Progenitor cell of endocrine pancreas (in vitro differentiated cells): ENCODE measurements around the gene SUCLG1. TPM values are rescaled to one million over a fixed set of nuclear protein-coding genes. Genes with fewer than 3 reads are reported as not detected.

Experiments used
- DNase-seq: peaks from one replicate; pipeline ENCODE4 v3.0.0; 2021; ENCODE audit warnings: low spot score; ENCODE audit not compliant: unreplicated experiment
- H3K27ac Mint-ChIP-seq: 2 replicates; pipeline ENCODE4 v1.8.0; 2021; ENCODE audit warnings: mild to moderate bottlenecking, moderate library complexity, mixed read lengths
- H3K27me3 Mint-ChIP-seq: 2 replicates; pipeline ENCODE4 v1.8.0; 2021; ENCODE audit warnings: mixed read lengths
- H3K36me3 Mint-ChIP-seq: 2 replicates; pipeline ENCODE4 v1.8.0; 2022; ENCODE audit warnings: mixed read lengths; ENCODE audit not compliant: insufficient read depth
- H3K4me1 Mint-ChIP-seq: 2 replicates; pipeline ENCODE4 v1.8.0; 2021; ENCODE audit warnings: low read depth, mixed read lengths
- H3K4me3 Mint-ChIP-seq: 2 replicates; pipeline ENCODE4 v1.8.0; 2021; ENCODE audit warnings: low read depth, mild to moderate bottlenecking, moderate library complexity, mixed read lengths
- H3K9me3 Mint-ChIP-seq: 2 replicates; pipeline ENCODE4 v1.8.0; 2021; ENCODE audit warnings: low read depth, mixed read lengths
- total RNA-seq: library from RNA; stranded (reverse); gene quantifications from 2 replicates; pipeline ENCODE4 v1.2.1, GENCODE V29; 2021
- TF ChIP-seq, protein P1 (sequence below): fragments of 200-600 bp; sonication (generic); IDR thresholded peaks from one replicate; pipeline ENCODE4 v1.5.0; 2021; ENCODE audit warnings: antibody characterized with exemption, mild to moderate bottlenecking; ENCODE audit not compliant: unreplicated experiment

The SUCLG1 gene
- total RNA-seq, 1 donor from 2014 or later: 85.0 TPM

DNA sequence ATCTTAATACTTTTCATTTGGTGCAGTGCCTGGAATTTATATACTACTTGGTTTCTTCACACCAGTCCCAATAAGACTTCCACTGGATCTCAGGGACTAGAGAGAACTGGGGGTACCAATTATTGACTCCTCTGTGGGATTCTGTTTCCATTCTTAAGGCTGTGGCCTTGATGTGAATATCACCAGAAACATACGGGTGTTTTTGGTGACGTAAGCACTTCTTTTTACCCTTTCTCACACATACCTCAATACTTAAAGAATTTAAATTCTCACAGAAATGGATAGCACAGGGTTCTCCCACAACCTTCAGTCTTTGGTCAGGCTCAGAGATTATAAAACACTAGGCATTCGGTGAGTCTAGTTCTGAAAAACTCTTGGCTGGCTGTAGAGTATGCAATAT, 84.1 kb downstream of the SUCLG1 start:
- Mint-ChIP-seq H3K36me3 (no peaks in the 10 kb centered on the region), H3K4me3 (no peak overlapping the region), H3K27ac (no peak overlapping the region)

DNA sequence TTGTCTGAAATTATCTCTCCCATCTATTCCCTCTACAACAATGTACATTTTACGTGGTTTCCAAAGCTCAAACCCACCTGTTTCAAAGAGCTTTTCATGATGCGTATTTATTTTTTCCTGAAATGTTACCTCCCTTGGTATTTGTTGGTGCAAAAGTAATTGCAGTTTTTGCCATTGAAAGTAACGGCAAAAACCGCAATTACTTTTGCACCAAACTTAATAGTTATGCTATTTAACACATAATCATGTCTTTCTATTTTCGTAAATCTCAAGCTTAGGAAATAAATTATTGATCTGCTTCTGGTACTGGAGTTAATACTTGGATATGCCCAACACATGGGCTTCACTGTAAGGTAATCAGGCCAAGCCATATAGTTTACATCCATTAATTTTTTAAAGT, 85.2 kb downstream of the SUCLG1 start:
- Mint-ChIP-seq H3K36me3 (no peaks in the 10 kb centered on the region), H3K27me3 (no peaks in the 10 kb centered on the region), H3K4me1 (peaks cover 2% of the 10 kb centered on the region), H3K9me3 (no peaks in the 10 kb centered on the region), H3K27ac (no peak overlapping the region), H3K4me3 (no peak overlapping the region)
- TF ChIP-seq, protein P1, sequence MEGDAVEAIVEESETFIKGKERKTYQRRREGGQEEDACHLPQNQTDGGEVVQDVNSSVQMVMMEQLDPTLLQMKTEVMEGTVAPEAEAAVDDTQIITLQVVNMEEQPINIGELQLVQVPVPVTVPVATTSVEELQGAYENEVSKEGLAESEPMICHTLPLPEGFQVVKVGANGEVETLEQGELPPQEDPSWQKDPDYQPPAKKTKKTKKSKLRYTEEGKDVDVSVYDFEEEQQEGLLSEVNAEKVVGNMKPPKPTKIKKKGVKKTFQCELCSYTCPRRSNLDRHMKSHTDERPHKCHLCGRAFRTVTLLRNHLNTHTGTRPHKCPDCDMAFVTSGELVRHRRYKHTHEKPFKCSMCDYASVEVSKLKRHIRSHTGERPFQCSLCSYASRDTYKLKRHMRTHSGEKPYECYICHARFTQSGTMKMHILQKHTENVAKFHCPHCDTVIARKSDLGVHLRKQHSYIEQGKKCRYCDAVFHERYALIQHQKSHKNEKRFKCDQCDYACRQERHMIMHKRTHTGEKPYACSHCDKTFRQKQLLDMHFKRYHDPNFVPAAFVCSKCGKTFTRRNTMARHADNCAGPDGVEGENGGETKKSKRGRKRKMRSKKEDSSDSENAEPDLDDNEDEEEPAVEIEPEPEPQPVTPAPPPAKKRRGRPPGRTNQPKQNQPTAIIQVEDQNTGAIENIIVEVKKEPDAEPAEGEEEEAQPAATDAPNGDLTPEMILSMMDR: no peak
- DNase-seq: no peak

More for the DNA sequence above, 84.1 kb downstream of the SUCLG1 start:
- DNase-seq: no peak
- Mint-ChIP-seq H3K4me1 (peaks cover 2% of the 10 kb centered on the region), H3K27me3 (no peaks in the 10 kb centered on the region), H3K9me3 (no peaks in the 10 kb centered on the region)
- TF ChIP-seq, protein P1: no peak

Other genes starting within 250 kb of the SUCLG1 start
- 4.8 and 5.5 TPM in 2 replicates for gene DNAH6, start 57.2 kb upstream of the SUCLG1 start, total RNA-seq